GM21529 (cell line): ENCODE measurements around the gene SMAD9.

ENCODE experiments used
- ATAC-seq: cut with Tn5 transposase; IDR thresholded peaks from one replicate; pipeline ENCODE4 v1.9.1; 2021; ENCODE audit not compliant: unreplicated experiment

The SMAD9 gene

DNA sequence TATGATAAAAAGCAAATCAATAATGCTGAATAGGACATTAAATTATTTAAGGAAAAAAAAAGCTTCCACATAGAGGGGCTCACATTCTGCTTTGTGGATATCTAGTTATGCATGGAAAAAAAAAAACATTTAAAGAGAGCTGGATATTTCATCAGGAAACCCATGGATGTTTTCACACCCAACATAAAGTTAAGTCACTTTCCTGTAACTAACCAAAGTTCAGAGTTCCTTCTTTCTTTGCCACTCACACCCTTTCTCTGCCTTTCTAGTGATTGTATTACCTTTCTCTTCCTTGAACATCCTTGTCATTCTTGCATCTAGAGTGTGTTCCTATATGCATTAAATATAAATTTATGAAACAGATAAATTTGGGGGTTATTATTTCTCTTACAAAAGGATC is 53.8 kb downstream of the SMAD9 start:
- ATAC-seq = no peak

DNA sequence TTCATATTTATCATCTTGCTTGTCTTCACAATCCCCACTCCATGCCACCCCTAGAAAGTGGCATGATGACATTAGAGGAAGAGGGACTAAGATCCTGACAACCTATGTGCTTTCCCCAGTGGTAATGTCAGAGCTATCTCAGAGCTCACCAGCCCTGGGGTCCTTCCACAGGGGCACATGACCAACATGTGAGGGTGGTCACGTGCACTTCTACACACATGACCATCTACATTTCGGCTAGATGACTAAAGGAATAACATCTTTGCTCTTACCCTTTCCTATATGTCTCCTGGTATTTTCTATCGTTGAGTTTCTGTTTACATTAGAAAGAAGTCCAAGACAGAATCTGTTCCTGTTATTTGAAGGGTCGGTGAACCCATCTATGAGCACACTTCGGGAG is 54.8 kb downstream of the SMAD9 start:
- ATAC-seq = no peak

DNA sequence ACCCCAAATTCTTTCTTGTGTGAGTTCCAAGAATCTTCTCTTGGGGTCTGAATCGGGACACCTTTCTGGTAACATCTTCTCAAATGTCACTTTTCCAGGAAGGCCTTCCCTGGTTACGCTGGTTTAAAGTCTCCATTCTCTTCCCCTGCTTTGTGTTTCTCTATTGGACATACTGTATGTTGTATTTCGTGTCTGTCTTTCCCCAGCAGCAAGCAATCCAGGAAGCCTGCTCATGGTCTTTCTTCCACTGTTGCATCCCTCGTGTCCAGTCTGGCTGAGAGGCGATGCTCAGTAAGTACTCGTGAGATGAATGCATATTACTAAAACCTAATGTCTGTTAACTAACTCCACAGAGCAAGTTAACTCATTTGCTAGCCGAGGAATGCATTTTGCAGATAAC is 57.3 kb downstream of the SMAD9 start:
- no peak for ATAC-seq

DNA sequence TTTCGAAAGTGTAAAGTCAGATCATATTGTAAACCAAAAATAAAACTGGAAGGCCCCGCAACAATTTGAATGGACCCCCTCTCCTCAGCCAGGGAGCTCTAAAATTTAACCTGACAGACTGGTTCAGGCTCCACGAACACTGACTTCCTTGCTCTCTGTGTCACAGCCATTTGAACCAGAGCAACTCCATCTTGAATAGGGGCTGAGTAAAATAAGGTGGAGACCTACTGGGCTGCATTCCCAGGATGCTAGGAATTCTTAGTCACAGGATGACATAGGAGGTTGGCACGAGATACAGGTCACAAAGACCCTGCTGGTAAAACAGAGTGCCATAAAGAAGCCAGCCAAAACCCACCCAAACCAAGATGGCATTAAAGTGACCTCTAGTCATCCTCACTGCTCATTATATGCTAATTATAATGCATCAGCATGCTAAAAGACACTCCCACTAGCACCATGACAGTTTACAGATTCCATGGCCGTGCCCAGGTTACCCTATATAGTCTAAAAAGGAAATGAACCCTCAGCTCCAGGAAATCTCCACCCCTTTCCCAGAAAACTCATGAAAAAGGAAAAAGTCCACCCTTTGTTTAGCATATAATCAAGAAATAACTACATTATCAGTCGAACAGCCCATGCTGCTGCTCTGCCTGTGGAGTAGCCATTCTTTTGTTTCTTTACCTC is 57.9 kb downstream of the SMAD9 start:
- ATAC-seq = no peak

DNA sequence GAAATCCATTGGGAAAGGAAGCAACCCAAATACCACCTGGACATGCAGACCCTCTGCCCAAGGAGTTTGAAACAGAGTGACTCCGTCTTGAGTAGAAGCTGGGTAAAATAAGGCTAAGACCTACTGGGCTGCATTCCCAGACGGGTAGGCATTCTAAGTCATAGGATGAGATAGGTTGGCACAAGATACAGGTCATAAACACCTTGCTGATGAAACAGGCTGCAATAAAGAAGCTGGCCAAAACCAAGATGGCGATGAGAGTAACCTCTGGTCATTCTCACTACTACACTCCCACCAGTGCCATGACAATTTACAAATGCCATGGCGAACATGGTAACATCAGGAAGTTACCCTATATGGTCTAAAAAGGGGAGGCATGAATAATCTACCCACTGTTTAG is 60.8 kb downstream of the SMAD9 start:
- ATAC-seq = no peak

DNA sequence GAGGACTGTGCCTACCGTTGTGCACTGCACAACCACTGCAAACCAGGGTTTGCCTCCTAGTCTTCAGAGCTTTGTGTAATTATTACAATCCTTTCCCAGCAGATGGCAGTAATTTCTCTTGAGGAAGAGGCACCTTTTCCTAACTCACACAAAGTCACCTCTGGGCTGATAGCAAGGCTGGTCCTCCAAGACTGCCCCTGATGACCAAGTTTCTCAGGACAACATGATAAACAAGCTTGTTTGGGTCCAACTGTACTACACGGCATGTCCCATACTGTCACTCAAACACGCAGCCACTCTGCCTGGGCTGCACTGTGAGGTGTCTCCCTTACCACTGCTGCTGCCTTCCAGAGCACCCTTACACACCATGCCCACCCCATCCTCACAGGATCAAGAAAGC is 61.7 kb downstream of the SMAD9 start:
- ATAC-seq = no peak

DNA sequence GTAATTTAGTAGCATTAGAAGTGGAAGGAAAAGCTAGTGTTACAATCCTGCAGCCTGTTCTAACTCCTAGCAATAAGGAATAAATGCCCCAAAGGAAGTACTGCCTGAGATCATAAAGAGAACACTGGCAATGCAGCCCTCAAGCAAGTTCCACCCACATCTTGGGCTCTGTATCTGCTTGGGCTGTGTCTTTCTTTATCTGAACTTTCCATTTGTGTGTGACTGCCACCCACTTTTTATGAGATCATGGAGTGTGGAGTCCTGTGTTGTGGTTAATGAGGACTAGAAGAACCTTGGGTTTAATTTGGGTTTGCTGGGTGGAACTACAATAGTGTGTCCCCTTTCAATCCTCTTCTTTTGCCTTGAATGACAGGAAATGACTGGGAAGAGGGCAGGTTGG is 62.8 kb downstream of the SMAD9 start:
- ATAC-seq = no peak

DNA sequence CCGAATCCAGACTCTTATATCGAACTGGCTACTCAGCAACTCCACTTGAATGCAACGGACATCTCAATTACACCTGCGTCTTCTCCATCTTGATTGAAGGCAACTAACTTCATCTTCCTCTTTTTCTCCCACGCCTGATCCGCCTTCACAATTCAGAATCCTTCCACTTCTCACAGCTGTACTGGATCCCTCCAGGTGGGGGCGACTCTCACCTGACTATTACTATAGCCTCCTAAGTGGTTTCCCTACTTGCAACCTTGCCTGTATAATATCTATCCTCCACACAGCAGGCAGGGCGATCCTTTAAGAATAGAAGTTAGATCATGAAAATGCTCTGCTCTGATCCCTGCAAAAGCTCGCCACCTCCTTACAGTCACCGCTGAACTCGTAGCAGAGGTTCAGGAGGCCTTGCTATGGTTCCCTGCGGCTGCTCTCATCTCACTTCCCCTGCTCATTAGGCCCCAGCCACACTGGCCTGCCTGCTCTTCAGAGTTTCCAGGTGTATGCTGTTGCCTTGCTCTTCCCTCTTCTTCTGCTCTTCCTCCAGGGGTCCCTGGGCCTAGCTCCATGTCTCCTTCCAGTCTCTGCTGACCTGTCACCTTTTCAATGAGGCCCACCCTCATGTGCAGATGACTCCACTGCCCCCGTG is 69.1 kb downstream of the SMAD9 start:
- ATAC-seq = no peak

DNA sequence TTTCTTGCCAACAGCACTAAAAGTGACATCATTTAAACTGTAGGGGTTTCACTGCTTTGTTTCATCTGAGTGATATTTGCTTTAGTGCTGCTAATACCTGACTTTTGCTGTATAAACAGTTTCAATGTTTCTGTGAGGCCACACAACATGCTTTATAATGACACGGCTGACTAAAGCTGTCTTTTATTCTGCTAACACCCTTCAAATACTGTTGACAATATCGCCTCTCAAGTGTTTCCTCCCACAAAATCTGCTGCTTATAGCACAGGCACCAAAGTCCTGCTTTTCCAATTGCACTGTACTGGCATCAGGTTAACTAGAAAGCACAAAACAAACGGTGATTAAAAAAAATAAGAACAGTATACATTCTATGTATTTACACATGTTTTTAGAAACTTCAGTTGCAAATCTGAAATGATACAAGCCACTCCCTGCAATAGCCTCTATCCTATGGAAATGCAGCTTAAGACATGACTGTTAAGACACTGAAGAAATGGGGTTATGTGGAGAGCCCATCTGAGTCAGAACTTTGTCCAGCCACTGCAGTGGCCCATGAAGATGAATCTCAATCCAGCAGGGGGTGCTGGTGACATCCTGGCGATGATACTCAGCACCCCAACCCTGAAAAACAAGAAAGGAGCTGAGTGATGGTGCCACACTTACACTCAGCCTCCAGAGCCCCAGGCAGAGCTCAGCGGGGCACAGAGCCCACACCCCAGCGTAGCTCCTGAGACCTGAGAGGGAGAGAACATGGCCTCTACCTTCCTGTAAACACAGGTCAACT is 71.6 kb downstream of the SMAD9 start:
- peak; percentile 62 for ATAC-seq

DNA sequence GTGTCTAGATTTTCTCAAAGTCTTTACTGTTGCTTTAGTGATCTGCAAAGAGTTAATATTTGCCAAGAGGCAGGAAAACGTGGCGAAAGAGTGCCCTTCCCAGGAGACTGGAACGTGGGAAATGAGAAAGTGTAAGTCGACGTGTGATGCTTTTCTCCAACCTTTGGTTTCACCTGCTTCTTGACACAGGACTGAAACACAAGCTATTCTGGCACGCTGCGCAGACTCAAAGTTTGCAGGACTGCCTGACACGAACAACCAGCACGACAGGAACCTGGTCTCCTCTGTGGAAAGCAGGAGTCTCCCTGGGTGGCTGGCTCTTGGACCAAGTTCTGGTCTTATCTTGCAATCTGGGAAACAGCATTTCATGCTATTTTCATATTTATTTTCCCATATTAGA is 72.4 kb downstream of the SMAD9 start:
- no peak for ATAC-seq

DNA sequence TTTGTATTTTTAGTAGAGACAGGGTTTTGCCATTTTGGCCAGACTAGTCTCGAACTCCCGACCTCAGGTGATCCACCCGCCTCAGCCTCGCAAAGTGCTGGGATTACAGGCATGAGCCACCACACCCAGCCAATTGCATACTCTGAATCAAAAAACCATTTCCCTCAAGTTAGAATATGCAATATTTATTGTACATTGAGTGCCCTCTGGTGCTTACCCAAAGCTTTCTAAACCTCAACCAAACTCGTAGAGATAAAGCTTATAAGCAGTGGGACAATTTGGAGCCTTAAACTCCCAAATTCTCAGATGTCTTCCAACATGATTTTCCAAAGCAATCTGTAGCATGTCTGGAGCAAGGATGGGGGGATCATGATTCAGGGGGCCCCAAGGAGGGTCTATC is 78.6 kb downstream of the SMAD9 start:
- no peak for ATAC-seq

DNA sequence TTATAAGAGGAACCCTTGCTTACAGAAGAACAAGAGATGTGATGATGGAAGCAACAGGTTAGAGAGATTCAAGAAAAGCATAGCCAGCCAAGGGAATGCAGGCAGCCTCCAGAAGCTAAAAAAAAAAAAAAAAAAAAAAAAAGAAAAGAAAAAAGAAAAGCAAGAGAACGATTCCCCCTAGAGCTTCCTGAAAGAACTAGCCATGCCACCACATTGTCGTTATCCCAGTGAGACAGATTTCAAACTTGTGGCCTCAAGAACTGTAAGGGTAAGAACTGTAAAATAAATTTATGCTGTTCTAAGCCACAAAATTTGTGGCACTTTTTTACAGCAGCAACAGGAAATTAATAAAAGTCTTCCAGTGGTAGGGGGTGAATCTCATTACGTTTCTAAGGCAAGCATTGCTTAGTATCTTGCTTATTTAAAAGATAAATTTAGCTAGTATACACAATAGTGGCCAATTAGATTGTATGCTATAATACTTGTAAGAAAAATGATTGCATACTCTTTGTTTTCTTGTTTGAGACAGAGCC is 79.3 kb downstream of the SMAD9 start:
- ATAC-seq = no peak

DNA sequence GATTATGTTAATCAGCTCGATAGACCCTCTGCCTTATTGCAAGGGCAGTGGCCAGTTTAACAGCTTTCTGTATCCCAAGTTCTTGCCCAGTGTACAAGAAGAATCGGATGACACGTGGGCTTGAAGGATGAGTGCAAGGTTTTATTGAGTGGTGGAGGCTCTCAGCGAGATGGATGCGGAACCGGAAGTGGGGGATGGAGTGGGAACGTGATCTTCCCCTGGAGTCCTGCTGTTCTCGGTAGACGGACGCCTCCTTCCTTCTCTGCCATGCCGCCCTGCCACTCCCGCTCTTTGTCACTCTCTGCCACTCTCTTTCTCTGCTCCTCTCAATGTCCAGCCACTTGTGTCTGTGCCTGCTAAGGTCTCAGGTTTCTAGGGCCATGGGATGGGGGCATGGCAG is 80.1 kb downstream of the SMAD9 start:
- no peak for ATAC-seq

DNA sequence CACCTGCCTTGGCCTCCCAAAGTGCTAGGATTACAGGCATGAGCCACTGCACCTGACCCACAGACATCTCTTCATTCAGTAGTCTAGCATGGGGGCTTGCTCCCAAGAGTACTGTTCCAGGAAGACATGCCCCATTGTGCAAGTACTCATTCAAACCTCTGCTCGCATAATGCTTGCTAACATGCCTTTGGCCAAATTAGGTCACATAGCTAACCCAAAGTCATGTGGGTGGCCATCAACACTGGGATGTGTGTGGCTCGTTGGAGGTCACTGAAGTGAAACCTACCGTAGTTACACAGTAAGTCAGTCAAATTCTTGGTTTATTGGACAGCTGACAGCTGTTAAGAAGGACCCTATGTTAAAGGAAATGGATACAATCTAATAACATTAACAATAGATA is 80.8 kb downstream of the SMAD9 start:
- no peak for ATAC-seq

DNA sequence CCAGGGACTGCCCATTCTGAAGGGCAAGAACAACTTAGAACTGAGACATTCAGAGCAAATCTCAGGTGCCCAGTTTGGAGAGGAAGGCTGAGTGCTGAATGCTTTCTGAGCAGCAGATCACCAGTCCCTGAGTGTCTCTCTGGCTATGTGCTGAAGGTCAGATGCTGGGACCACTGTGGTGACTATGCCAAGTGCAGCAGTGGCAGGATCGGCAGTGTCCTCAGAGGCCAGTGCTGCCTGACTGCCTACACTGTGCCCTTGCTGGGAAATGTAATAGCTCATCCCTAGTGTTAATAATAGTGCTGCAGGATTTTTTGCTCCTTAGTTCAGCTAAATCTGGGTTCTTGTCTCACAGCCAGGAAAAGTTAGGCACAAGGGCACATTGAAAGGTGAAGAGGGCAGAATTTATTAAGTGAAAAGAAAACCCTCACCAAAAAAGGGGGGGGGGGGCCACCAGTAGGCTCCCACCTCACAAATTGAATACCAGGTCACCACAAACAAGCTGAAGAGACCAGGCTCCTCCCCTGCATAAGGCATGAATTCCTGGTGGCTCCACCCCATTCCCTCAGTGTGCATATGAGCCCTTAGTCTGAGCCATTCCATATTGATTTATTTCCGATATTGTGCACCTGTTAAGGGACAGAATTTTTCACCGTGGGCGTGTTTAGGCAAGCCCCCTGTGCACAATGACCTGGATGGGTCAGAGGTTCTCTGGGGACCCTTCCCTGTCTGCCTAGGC is 82.5 kb downstream of the SMAD9 start:
- no peak for ATAC-seq

DNA sequence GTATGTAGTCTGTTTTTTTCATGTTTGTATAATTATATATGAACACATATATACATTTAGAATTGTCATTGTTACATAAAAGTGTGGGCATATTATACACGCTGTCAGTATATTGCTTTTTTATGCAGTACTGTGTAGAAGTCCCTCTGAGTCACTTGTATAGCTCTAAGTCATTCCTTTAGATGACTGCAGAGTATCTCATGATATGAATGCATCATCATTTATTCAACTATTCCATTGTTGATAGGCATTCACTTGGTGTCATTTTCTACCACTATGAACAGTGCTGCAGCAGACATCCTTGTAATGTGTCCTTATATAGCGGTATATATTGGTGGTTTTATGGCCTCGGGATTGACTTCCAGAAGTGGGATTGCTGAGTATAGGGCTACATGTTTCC is 85.7 kb downstream of the SMAD9 start:
- no peak for ATAC-seq

DNA sequence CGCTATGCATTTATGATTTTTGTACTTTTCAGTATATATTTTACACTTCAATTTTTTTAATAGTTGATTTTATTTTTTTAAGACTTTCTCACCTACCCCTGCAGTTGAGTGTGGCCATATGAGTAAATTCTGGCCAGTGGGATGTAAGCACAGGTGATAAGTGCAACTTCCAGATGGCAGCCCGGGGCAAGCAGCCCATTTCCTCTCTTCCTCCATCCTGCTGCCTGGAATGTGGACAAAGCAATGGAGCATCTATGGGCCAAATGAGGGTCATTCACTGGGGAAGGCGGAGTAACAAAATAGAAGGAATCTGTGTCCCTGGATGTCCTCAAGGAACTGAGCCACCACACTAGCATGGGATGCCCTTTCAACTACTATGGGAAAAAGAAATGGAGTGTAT is 88.7 kb downstream of the SMAD9 start:
- no peak for ATAC-seq

DNA sequence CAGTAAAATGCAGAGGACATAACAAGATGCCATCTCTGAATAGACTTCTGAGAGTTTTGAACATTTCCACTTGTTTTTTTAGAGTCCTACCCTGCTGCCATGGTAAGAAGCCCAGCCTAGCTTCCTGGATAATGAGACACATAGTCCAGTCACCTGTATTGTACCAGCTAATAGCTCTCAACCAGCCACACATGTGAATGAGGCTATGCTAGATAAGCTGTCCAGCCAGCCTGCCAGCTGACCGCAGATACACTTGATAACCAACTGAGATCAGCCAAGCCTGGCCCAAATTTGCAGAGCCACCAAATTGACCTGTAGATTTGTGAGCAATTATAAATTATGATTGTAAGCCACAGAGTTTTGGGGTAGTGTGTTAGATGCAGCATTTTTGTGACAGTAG is 90.3 kb downstream of the SMAD9 start:
- ATAC-seq = no peak

DNA sequence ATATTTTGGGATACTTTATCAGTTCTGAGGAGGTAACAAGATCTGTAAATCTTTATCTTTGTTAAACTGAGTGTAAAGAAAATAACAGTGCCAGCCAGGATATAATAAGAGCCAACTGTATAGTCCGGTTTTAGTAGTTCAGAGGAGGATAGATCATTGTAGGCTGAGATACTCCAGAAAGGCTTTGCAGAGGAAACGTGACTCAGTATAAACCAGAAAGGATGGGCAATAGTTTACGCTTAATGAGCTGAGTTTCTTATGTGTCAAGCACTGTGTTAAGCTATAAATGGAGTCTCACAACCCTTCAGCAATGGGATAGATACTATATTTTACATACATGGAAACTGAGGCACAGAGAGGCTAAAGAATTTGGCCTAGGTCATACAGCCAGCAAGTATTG is 97.3 kb downstream of the SMAD9 start:
- ATAC-seq = no peak

DNA sequence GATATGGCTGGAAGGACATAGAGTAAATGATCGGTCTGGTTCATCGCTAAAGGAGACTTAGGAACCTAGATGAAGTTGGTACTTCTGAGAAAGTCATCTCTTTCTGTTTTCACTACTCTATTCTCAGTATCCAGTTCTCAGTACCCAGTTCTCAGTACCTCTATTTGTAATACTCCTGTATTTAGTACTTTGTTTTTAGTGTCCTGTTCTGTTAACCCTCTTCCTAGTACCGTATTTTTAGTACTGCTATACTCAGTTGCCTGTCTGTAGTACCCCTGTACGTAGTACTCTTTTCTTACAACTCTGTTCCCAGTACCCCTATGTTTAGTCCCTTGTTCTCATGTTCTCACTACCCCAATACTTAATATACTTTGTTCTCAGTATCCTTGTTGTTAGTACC is 99.8 kb downstream of the SMAD9 start:
- peak; percentile 64 for ATAC-seq

DNA sequence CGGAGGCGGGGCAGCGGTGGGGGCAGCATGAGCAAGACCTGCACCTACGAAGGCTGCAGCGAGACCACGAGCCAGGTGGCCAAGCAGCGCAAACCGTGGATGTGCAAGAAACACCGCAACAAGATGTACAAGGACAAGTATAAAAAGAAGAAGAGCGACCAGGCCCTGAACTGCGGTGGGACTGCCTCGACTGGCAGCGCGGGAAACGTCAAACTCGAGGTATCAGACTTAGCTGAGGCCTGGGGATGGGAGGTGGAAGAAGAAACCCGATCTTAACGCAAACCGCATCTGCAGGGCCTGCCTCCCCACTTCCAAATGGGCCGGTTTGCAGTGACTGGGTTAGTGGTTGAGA is 100.3 kb downstream of the SMAD9 start:
- ATAC-seq = peak; percentile 17
